ENCODE data around the gene WNK4.
A peak's percentile ranks its signal among the peaks of the same experiment; 100 is the strongest.

GRCh38 chr17:42744806-42745617 is 35.4 kb upstream of the WNK4 start, which contains the start of gene EZH1:
- peak in 3 of 6 experiments; percentile 25 to 32 (median 28) for TF ChIP-seq CTCF (IDR thresholded peaks at IDR 0.05)
- TF ChIP-seq POLR2A (IDR thresholded peaks at IDR 0.05), result peak in 3 of 4 donors; percentile 19 to 84 (median 65)
